Stimulated activated naive CD8-positive, alpha-beta T cell treated with anti-CD3 and anti-CD28 coated beads, Interleukin-15, amount 100 ng/mL, for 72 hours (primary cell): Measurements from ENCODE around the gene CHST14.
A peak's percentile ranks its signal among the peaks of the same experiment; 100 is the strongest.
"Not testable (repeated sequence)": the region's sequence is repeated elsewhere in the genome, so short reads cannot be mapped to it uniquely, and the experiment has no call there.

Experiments used
- ATAC-seq: fragments of 150-1000 bp; cut with Tn5 transposase; 2 replicates; pipeline ENCODE4 v1.10.0; 2021; ENCODE audit warnings: mild to moderate bottlenecking, moderate library complexity
- DNase-seq, 2 donors: peaks; one replicate each; pipeline ENCODE4 v3.0.0; 2021 to 2022
- H3K27ac Mint-ChIP-seq, 2 donors: one replicate each; pipeline ENCODE4 v1.8.0; 2022; ENCODE audit warnings: mild to moderate bottlenecking in 2 of 2, mixed read lengths in 2 of 2, moderate library complexity in 2 of 2
- H3K27me3 Mint-ChIP-seq: one replicate; pipeline ENCODE4 v1.8.0; 2022; ENCODE audit warnings: mixed read lengths
- H3K4me1 Mint-ChIP-seq: one replicate; pipeline ENCODE4 v1.8.0; 2022; ENCODE audit warnings: mild to moderate bottlenecking, mixed read lengths
- H3K4me3 Mint-ChIP-seq, 2 donors: one replicate each; pipeline ENCODE4 v1.8.0; 2022; ENCODE audit warnings: mild to moderate bottlenecking in 2 of 2, mixed read lengths in 2 of 2, moderate library complexity in 1 of 2
- H3K9me3 Mint-ChIP-seq, 2 donors: one replicate each; pipeline ENCODE4 v1.8.0; 2022; ENCODE audit warnings: mixed read lengths in 2 of 2

Gene CHST14

GRCh38 chr15:40451527-40452158, 19.1 kb upstream of the CHST14 start:
- no peaks in the 10 kb centered on the region for H3K9me3 Mint-ChIP-seq
- peak overlapping the region in 1 of 2 donors; percentile 77 for H3K4me3 Mint-ChIP-seq
- ATAC-seq (no peak), DNase-seq (no peak)
- peaks cover 77% of the 10 kb centered on the region for H3K4me1 Mint-ChIP-seq
- no peaks in the 10 kb centered on the region for H3K27me3 Mint-ChIP-seq
- peak overlapping the region in 1 of 2 donors; percentile 59 for H3K27ac Mint-ChIP-seq

DNA sequence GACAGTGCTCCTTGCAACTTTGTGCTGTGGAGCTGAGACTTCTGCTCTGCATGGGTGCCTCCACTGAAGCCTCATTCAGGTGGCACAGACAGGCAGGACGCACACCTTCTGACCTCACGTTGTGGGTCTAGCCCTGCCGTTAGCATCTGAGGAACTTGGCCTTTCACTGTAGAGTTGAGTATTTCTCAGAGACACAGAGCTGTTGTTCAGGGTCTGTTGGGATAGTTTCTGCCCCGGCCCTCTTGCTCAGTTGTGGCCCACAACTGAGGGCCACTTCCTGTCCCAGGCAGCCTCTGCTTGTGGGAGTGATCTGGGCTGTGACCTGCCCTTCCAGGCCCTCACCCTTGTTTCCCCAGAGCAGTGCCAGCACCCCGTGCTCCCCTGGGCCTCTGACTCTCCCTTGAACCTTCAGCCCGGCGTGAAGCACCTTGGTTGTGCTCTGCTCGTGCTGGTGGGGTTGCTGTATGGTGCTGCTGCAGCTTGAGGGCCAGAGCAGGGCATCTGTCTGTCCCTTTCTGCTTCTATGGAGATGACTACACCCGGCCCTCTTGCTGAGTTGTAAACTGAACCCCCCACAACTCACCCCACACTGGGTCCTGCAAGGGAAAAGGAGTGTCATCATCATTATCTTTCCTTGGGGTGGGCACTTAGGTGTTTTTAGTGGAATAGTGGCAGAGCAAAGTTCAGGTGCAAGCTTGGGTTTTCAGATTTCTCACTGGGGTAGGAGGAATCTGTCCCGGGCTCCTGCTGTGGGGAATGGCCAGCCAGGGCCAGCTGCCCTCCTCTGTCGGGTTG, 18.3 kb upstream of the CHST14 start:
- ATAC-seq: peak; percentile 75
- DNase-seq: no peak
- H3K4me3 Mint-ChIP-seq: peak overlapping the region; percentile 56 to 77
- H3K27ac Mint-ChIP-seq: peak overlapping the region; percentile 56 to 85
- no peaks in the 10 kb centered on the region for H3K27me3 Mint-ChIP-seq
- no peaks in the 10 kb centered on the region for H3K9me3 Mint-ChIP-seq
- peaks cover 86% of the 10 kb centered on the region for H3K4me1 Mint-ChIP-seq

GRCh38 chr15:40453941-40454340, 16.8 kb upstream of the CHST14 start:
- not testable (repeated sequence) for H3K9me3 Mint-ChIP-seq, H3K27me3 Mint-ChIP-seq
- peaks cover 92% of the 10 kb centered on the region for H3K4me1 Mint-ChIP-seq
- H3K4me3 Mint-ChIP-seq: peak overlapping the region; percentile 32 to 77
- peak in 1 of 2 donors; percentile 39 for DNase-seq
- H3K27ac Mint-ChIP-seq: peak overlapping the region in 1 of 2 donors; percentile 90
- ATAC-seq: peak; percentile 80

DNA sequence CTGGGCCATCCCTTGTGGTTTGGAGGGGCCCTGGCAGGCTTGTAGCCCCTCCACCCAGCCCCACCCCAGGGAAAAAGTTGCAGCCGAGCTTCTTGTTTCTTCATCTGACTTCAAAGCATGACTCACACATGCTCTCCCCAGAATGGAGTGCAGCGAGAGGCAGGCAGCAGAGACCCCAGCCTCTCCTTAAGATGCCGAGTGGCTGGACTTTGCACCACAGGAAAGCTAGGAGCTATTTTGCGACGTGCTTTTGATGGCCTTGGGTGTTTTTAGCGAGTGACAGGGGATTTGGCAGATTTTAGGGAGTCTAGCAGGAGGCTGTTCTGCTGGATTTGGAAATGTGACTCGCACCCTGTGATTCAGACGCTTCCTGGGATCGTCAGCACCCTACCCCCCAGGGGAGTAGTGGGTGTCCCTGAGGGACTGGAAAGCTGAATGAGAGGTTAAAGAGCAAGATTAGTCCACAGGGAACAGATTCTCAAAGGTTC, 15.8 kb upstream of the CHST14 start:
- Mint-ChIP-seq H3K4me1 (peaks cover 88% of the 10 kb centered on the region), H3K9me3 (no peaks in the 10 kb centered on the region), H3K27ac (peak overlapping the region; percentile 37 to 96), H3K27me3 (no peaks in the 10 kb centered on the region), H3K4me3 (peak overlapping the region; percentile 32 to 77)
- DNase-seq (no peak), ATAC-seq (no peak)

GRCh38 chr15:40456299-40456712, 14.5 kb upstream of the CHST14 start:
- peaks cover 75% of the 10 kb centered on the region for H3K4me1 Mint-ChIP-seq
- no peaks in the 10 kb centered on the region for H3K27me3 Mint-ChIP-seq
- peak overlapping the region in 1 of 2 donors; percentile 76 for H3K27ac Mint-ChIP-seq
- H3K4me3 Mint-ChIP-seq: peak overlapping the region; percentile 12 to 31
- ATAC-seq (no peak), DNase-seq (no peak)
- no peaks in the 10 kb centered on the region for H3K9me3 Mint-ChIP-seq

DNA sequence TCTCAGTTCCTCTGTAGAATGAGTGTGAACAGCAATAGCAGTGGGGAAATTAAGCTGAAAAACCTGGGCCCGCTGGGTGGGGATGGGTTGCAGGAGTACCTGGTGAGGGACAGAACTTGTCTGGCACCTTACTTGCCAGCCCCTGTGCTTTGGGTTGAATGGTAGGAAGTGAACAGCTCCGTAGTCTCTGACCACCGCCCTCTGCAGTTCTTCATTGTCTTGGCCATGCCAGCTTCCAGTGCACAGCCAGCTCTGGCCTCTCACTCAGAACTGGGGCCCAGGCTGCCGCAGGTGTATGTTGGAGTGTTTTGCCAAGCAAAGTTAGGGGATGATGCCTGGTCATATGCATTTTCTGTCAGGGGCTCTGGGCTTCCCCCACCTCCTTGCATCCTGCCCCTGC, 14.0 kb upstream of the CHST14 start:
- peaks cover 70% of the 10 kb centered on the region for H3K4me1 Mint-ChIP-seq
- H3K27ac Mint-ChIP-seq: peak overlapping the region; percentile 16 to 76
- peak; percentile 22 for ATAC-seq

DNA sequence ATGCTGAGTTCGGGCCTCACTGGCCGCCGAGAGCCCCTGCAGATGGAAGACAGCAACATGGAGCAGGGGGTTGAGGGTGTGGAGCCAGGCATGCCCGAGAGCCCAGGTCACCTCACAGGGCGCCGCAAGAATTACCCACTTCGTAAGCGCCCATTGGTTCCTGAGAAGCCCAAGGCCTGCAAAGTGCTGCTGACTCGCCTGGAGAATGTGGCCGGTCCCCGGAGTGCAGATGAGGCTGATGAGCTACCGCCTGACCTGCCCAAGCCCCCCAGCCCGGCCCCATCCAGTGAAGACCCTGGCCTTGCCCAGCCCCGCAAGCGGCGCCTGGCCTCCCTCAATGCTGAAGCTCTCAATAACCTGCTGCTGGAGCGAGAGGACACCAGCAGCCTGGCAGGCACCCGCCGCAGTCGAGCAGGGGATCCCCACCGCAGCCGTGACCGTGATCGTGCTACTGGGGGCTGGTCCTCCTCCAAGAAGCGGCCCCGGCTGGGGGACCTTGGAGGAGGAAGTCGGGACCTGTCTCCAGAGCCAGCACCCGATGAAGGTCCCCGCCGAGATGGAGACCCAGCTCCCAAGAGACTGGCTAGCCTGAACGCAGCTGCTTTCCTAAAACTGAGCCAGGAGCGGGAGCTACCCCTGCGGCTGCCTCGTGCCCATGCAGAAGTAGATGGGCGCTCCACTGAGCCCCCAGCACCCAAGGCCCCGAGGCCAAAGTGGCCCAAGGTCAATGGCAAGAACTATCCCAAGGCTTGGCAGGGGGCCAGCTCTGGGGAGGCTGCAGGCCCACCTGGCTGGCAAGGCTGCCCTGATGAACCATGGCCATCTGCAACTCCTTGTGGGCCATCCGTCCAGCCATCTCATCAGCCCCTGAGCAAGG, 12.1 kb upstream of the CHST14 start:
- Mint-ChIP-seq H3K9me3 (no peaks in the 10 kb centered on the region), H3K4me3 (no peak overlapping the region), H3K27me3 (no peaks in the 10 kb centered on the region), H3K27ac (no peak overlapping the region), H3K4me1 (peaks cover 51% of the 10 kb centered on the region)
- no peak for ATAC-seq
- no peak for DNase-seq

More for the DNA sequence above, 14.0 kb upstream of the CHST14 start:
- Mint-ChIP-seq H3K27me3 (no peaks in the 10 kb centered on the region), H3K9me3 (no peaks in the 10 kb centered on the region), H3K4me3 (peak overlapping the region; percentile 50 to 56)
- DNase-seq: no peak

DNA sequence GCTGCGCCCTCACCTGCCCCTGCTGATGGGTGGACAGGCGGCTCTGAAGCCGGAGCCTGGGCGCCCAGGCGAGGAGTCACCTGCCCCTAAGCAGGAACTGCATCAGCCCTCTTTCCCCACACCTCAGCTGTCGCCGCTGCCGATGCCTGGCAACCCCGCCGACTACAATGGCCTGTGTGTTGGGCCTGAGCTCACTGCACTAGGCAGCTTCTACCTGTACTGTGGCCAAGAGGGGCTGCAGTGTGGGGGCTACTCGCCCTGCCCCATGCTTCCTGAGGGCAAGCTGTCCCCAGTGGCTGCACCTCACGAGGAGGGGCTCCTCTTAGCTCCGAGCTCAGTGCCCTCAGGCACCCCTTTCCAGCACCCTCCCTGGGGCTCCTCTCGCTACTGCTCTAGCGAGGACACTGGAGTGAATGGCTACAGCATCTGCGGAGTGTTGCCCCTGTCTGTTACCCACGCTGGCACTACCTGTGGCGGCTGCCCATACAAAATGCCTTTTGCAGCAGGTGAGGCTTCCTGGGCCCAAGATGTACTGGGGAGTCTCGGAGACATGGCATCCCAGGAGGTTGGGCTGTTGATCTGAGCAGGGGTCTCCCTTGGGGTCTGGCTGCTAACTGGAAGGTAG, 11.3 kb upstream of the CHST14 start:
- no peak overlapping the region for H3K27ac Mint-ChIP-seq
- no peaks in the 10 kb centered on the region for H3K9me3 Mint-ChIP-seq
- DNase-seq (no peak), ATAC-seq (no peak)
- no peaks in the 10 kb centered on the region for H3K27me3 Mint-ChIP-seq
- no peak overlapping the region for H3K4me3 Mint-ChIP-seq
- H3K4me1 Mint-ChIP-seq: peaks cover 47% of the 10 kb centered on the region

DNA sequence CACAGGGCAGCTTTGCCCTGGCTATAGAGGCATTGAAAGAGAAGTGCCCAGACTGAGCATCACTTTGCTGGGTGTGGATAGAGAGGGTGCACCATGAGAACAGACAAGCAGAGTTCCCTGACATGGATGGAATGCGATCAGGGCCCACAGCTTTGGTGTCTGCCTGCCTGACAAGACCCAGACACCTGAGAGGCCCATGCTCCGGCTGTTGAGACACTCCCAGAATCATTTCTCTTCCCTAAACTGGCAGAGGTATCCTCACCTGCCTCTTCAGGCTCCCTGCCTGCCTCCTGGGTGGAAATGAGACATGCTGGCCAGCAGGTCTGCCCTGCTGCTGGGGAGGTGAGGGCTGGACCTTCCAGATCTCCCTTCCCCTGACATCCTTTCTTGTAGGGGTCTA, 10.4 kb upstream of the CHST14 start:
- Mint-ChIP-seq H3K27ac (peak overlapping the region in 1 of 2 donors; percentile 91), H3K9me3 (no peaks in the 10 kb centered on the region), H3K4me1 (peaks cover 47% of the 10 kb centered on the region), H3K27me3 (no peaks in the 10 kb centered on the region), H3K4me3 (no peak overlapping the region)
- no peak for ATAC-seq
- no peak for DNase-seq

GRCh38 chr15:40461958-40462357, 8.8 kb upstream of the CHST14 start:
- no peak for DNase-seq
- no peaks in the 10 kb centered on the region for H3K9me3 Mint-ChIP-seq
- no peaks in the 10 kb centered on the region for H3K27me3 Mint-ChIP-seq
- no peak for ATAC-seq
- H3K27ac Mint-ChIP-seq: peak overlapping the region in 1 of 2 donors; percentile 59
- H3K4me1 Mint-ChIP-seq: peaks cover 47% of the 10 kb centered on the region
- H3K4me3 Mint-ChIP-seq: no peak overlapping the region

DNA sequence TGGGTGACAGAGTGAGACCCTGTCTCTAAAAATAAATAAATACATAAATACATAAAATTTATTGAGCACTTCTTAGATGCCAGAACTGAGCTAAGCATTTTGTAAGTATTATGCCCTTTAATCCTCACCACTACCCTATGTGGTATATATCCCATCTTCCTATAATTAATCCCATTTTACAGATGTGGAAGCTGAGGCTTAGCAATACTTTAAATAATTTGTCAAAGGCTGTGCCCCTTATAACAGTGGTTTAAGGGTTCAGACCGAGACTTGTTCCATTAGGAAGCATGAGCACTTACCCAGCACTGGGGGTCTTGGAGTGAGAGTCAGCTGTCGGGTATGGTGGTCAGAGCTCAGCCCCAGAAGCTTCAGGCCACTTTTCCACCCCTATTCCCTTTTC, 7.5 kb upstream of the CHST14 start:
- Mint-ChIP-seq H3K9me3 (no peaks in the 10 kb centered on the region), H3K27me3 (no peaks in the 10 kb centered on the region), H3K4me3 (no peak overlapping the region), H3K4me1 (peaks cover 49% of the 10 kb centered on the region), H3K27ac (no peak overlapping the region)
- no peak for ATAC-seq
- no peak for DNase-seq

DNA sequence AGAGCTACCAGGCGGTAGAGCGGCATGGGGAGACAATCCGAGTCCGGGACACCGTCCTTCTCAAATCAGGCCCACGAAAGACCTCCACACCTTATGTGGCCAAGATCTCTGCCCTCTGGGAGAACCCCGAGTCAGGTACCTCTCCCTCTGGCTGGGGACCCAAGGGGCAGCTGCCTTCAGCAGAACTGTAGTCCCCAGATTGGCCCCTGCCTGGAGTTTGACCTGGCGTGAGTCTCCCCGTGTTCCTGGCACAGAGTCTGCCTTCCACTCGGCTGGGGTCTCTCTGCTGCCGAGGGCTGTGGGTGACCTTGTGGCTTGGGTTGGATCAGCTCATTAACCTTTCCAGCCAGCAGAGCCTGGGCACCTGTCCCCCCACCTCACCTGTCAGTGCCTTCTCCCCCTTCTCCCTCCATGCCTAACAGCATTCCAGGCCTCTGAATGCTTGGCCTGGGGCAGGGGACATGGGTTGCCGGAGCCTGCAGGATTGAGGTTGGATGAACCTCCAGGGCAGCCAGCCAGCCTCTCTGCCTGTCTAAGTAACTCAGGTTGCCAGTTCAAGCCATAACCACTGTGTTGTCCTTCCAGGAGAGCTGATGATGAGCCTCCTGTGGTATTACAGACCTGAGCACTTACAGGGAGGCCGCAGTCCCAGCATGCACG, 6.8 kb upstream of the CHST14 start:
- H3K4me1 Mint-ChIP-seq: peaks cover 54% of the 10 kb centered on the region
- peak overlapping the region; percentile 19 to 69 for H3K27ac Mint-ChIP-seq

DNA sequence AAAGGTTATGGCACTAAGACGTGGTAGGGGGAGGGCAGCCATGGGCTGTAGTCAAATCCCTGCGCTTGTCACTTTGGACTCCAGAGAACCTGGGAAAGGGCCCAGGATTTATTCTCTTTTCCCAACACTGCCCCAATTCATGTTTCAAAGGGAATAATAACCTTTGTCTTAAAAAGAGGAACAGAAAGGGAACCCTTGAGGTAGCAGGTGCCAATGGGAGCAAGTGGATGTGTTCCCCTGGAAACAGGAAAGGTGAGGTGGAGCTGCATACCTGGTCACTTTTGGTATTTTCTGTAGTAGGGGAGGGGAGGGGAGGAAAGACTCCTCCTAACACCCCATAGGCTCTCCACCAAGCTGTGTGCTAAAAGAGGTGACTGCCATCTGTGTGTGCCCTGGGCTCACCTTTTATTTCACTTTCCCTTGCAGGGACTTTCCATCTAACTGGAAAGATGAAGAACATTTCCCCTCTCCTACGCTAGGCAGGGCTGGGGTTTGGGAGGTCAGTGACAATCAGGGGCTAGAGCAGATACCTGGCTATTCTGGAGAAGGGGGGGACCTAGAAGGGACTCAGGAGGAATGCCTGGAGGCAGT, 6.1 kb upstream of the CHST14 start:
- no peak for ATAC-seq
- H3K4me1 Mint-ChIP-seq: peaks cover 54% of the 10 kb centered on the region
- DNase-seq: no peak
- no peaks in the 10 kb centered on the region for H3K27me3 Mint-ChIP-seq
- no peaks in the 10 kb centered on the region for H3K9me3 Mint-ChIP-seq
- no peak overlapping the region for H3K4me3 Mint-ChIP-seq
- H3K27ac Mint-ChIP-seq: peak overlapping the region; percentile 20 to 69

More for the DNA sequence above, 6.8 kb upstream of the CHST14 start:
- H3K9me3 Mint-ChIP-seq: no peaks in the 10 kb centered on the region
- H3K4me3 Mint-ChIP-seq: no peak overlapping the region
- DNase-seq (no peak), ATAC-seq (no peak)
- no peaks in the 10 kb centered on the region for H3K27me3 Mint-ChIP-seq

DNA sequence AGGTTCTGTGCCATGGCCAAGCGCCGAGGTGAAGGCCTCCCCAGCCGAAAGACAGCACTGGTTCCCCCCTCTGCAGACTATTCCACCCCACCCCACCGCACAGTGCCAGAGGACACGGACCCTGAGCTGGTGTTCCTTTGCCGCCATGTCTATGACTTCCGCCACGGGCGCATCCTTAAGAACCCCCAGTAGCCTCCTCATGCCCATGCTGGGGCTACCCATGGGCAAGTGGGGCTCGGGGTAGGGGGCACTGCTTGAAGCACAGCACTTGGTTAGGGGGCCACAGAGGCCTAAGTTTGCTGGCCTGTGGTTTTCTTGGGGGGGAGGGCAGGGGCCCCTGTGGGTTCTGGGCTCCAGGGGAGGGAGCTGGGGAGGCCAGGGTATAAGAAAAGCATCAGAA, 4.8 kb upstream of the CHST14 start:
- DNase-seq (no peak), ATAC-seq (no peak)
- H3K9me3 Mint-ChIP-seq: no peaks in the 10 kb centered on the region
- H3K4me1 Mint-ChIP-seq: peaks cover 61% of the 10 kb centered on the region
- H3K4me3 Mint-ChIP-seq: no peak overlapping the region
- H3K27ac Mint-ChIP-seq: peak overlapping the region in 1 of 2 donors; percentile 42
- no peaks in the 10 kb centered on the region for H3K27me3 Mint-ChIP-seq
